ENCODE measurements around the gene PRUNE2.

The PRUNE2 gene

GRCh38 chr9:76704593-76705204 lies 201.2 kb downstream of the PRUNE2 start:
- no peak overlapping the region for H3K27ac ChIP-seq (replicated peaks)
- peak; percentile 25 to 42 for DNase-seq (ENCODE audit: low read depth in 1 of 2, low spot score in 1 of 2)
- H3K27me3 ChIP-seq (ENCODE audit: insufficient read depth, poor library complexity, severe bottlenecking), result peaks cover 3% of the 10 kb centered on the region
- TF ChIP-seq, protein P1, sequence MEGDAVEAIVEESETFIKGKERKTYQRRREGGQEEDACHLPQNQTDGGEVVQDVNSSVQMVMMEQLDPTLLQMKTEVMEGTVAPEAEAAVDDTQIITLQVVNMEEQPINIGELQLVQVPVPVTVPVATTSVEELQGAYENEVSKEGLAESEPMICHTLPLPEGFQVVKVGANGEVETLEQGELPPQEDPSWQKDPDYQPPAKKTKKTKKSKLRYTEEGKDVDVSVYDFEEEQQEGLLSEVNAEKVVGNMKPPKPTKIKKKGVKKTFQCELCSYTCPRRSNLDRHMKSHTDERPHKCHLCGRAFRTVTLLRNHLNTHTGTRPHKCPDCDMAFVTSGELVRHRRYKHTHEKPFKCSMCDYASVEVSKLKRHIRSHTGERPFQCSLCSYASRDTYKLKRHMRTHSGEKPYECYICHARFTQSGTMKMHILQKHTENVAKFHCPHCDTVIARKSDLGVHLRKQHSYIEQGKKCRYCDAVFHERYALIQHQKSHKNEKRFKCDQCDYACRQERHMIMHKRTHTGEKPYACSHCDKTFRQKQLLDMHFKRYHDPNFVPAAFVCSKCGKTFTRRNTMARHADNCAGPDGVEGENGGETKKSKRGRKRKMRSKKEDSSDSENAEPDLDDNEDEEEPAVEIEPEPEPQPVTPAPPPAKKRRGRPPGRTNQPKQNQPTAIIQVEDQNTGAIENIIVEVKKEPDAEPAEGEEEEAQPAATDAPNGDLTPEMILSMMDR (IDR thresholded peaks at IDR 0.05; ENCODE audit: insufficient read depth, low read length), result peak; percentile 24
- TF ChIP-seq POLR2AphosphoS5 (IDR thresholded peaks at IDR 0.05; ENCODE audit: low read depth), result no peak
- no peak for TF ChIP-seq REST (IDR thresholded peaks at IDR 0.05; ENCODE audit: insufficient replicate concordance, low read depth)
- no peak overlapping the region for H3K4me3 ChIP-seq (replicated peaks; ENCODE audit: insufficient read depth, low read length)

GRCh38 chr9:76703270-76703669 lies 202.6 kb downstream of the PRUNE2 start:
- Histone ChIP-seq H3K4me3 (replicated peaks; ENCODE audit: insufficient read depth, low read length) (no peak overlapping the region), H3K27ac (replicated peaks) (no peak overlapping the region), H3K27me3 (ENCODE audit: insufficient read depth, poor library complexity, severe bottlenecking) (peaks cover 3% of the 10 kb centered on the region)
- no peak for DNase-seq (ENCODE audit: low read depth in 1 of 2, low spot score in 1 of 2)
- no peak for TF ChIP-seq GABPA (IDR thresholded peaks at IDR 0.05; ENCODE audit: low read depth)

DNA sequence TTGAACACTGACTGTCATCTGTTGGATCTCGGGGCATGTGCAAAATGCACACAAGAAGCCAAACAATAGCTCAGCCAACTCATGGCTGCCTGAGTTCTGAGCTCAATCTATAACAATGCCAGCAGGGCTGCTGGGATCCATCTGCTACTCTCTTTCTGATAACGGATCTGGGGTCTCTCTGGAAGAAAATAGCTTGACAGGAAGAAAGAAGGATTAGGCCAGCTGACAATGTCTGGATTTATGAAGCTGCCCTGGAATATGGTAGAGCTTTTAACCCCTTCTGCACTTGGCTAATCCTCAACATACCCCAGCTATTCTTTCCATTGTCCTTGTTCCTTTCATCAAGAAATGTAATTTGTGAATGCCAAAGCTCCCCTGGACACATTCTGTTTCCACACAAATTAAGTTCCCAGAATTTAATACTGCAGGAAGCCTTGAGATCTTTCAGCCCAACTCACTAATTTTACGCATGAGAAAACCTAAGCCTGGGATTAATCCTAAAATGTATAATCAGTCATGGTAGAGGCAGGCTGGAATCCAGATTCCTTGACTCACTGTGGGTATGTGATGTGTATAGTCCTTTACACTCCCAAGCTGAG lies 204.4 kb downstream of the PRUNE2 start:
- DNase-seq (ENCODE audit: low read depth in 1 of 2, low spot score in 1 of 2), result no peak

More for the DNA sequence above, 204.4 kb downstream of the PRUNE2 start:
- H3K4me3 ChIP-seq (replicated peaks; ENCODE audit: insufficient read depth, low read length), result no peak overlapping the region
- H3K27ac ChIP-seq (replicated peaks), result no peak overlapping the region
- H3K27me3 ChIP-seq (ENCODE audit: insufficient read depth, poor library complexity, severe bottlenecking), result no peaks in the 10 kb centered on the region
- no peak for TF ChIP-seq REST (IDR thresholded peaks at IDR 0.05; ENCODE audit: insufficient replicate concordance, low read depth)
- TF ChIP-seq SPI1 (IDR thresholded peaks at IDR 0.05; ENCODE audit: borderline replicate concordance, low read depth), result no peak
- no peak for TF ChIP-seq GABPA (IDR thresholded peaks at IDR 0.05; ENCODE audit: low read depth)
- no peak for TF ChIP-seq POLR2AphosphoS5 (IDR thresholded peaks at IDR 0.05; ENCODE audit: low read depth)
- TF ChIP-seq, protein P1 (IDR thresholded peaks at IDR 0.05; ENCODE audit: insufficient read depth, low read length), result no peak

All from HL-60 (cell line).